T-helper 1 cell (primary cell): ENCODE results near the gene USP2.
"Not testable (repeated sequence)": the region's sequence is repeated elsewhere in the genome, so short reads cannot be mapped to it uniquely, and the experiment has no call there.

Source experiments
- DNase-seq, 5 donors: peaks; one replicate each; pipeline ENCODE4 v3.0.0-alpha.2; 2012 to 2020

Gene USP2

DNA sequence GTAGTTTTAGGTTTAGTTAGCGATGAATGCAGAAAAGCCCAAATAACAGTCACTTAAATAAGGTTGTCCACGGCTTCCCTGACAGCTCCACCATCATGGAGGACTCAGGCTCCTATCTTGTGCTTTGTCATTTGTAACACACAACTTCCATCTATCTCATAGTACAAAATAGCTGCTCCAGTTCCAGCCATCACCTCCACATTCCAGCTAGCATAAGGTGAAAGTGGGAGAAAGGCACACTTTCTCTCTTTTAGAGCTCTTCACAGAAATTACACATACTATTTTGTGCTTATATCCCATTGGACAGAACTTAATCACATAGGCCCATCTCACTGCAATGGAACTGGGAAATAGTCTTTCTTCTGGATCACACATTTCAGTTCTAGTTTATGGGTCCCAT is 32.8 kb upstream of the USP2 start:
- no peak for DNase-seq

DNA sequence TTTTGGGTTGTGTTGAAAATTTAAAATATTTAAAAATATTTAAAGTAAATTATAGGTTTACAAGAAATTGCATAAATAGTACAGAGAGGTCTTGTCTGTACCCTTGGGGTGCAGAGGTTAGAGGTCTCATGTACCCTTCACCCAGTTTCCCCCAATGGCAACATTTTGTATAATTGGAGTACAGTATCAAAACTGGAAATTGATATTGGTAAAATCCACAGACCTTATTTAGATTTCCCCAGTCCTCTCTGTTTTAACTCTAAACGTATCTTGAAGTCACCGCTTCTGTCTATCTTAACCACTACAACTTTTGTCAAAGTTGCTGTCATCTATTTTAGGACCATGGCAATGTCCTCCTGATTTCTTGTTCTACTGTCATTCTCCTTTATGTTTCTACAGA is 30.6 kb upstream of the USP2 start:
- DNase-seq = no peak

DNA sequence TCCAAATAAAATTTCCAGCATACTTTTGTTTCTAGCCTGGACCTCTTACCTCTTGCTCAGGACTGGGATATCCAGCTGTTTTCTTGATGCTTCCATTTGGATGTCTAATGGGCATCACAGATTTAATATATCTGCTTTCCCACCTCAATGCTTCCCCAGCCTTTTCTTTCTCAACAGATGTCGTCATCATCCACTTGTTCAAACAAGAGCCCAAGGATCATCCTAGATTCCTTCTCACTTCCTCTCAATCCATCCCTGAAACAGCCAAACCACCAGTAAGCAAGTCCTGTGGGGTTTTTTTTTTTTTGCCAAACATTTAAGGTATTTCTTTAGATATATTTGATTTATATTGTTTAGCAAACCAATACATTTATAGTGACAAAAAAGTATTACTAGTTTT is 29.0 kb upstream of the USP2 start:
- DNase-seq = no peak

DNA sequence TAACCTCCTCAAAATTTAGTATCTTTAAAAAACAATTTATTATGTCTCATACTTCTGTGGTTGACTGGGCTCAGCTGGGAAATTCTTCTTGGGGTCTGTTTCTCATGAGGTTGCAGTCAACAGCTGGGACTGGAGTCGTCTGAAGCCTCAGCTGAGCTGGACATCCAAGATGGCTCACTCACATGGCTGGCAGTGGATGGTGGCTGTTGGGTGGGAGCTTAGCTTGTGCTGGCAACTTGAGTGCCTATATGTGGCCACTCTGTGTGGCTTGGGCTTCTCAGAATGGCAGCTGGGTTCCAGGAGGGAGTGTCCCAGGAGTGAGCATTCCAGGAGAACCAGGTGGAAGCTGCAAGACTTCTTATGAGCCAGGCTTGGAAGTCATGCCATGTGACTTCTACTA is 28.2 kb upstream of the USP2 start:
- DNase-seq = no peak

DNA sequence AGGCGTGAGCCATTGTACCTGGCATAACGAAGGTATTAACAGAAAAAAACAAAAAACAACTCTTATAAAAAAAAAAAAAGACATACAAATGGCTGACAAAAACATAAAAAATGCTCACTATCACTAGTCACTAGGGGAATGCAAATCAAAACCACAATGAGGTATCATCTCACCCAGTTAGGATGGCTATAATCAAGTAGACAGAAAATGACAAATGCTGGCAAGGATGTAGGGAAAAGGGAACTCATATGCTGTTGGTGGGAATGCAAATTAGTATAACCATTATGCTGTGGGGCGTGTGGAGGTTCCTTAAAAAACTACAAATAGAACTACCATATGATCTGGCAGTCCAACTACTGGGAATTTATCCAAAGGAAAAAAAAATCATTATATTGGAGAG is 24.5 kb upstream of the USP2 start:
- DNase-seq = no peak

DNA sequence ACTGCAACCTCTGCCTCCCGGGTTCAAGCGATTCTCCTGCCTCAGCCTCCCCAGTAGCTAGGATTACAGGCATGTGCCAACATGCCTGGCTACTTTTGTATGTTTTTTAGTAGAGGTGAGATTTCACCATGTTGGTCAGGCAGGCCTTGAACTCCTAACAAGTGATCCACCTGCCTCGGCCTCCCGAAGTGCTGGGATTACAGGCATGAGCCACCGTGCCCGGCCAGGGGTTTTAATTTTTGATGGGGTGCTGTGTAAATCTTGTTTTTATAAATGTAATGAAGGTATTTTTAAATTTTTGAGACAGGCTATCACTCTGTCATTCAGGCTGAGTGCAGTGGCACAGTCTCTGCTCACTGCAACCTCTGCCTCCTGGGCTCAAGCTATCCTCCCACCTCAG is 24.0 kb upstream of the USP2 start:
- not testable (repeated sequence) for DNase-seq

DNA sequence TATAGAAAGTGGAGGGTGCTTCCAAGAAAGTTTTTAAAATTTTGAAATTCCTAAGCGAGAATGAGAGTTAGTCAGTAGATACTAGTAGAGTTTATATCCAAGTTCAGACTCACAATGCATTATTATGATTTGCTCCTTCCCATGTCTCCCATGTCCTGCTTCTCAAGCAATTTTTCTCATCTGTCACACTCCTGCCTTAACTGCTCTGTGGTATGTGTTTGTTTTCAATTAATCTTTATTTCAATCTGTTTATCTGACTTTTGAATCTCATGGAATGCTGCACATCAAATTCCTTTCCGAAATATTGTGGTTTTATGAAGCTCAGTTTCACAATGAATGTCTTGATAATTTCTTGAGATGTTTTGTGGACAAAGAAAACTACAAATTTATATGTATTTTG is 23.4 kb upstream of the USP2 start:
- no peak for DNase-seq

DNA sequence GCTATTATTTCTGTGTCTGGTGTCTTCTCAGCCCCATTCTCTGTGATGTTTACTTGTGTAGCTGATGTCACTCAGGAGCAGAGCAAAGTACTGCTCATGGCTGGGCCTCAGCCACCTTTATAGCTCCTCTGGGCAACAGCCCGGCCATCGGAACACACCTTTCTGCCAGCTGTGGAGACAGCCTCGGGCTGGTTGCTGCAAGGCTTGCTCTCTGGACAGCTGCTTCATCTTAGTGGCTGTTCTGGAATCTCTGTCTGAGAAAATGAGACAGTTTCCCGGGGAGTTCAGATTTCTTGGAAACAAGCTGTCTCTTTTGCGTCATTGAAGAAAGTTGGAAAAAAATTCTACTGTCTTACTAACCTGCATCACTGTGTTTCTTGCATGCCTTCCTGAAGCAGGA is 21.5 kb upstream of the USP2 start:
- no peak for DNase-seq

DNA sequence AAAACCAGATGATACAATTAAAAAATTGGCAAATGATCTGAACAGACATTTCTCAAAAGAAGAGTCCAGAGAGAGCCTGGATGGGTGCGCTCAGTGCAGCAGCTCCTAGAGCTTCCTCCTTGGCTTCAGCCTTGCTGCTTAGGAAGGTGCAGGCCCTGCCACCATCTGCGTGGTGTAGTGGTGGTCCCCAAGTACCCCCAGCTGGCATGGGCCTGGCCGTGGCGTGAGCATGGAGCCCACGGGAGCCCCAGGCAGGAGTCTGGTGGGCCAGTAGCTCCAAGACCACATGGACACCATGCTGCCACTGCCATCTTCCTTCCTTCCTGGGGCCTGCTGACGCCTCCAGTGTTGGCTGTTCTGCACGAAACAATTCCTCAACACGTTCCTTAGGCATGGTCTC is 21.0 kb upstream of the USP2 start:
- no peak for DNase-seq

DNA sequence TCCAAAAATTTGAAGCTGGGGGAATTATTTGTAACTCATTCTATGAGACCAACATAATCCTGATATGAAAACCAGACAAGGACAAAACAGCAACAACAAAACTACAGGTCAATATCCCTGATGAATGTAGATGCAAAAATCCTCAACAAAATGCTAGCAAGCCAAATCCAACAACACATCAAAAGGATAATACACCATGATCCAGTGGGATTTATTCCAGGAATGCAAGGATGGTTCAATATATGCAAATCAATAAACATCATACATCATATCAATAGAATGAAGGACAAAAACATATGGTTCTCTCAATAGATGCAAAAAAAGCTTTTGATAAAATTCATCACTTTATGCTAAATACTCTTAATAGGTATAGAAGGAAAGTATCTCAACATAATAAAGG is 19.4 kb upstream of the USP2 start:
- no peak for DNase-seq

DNA sequence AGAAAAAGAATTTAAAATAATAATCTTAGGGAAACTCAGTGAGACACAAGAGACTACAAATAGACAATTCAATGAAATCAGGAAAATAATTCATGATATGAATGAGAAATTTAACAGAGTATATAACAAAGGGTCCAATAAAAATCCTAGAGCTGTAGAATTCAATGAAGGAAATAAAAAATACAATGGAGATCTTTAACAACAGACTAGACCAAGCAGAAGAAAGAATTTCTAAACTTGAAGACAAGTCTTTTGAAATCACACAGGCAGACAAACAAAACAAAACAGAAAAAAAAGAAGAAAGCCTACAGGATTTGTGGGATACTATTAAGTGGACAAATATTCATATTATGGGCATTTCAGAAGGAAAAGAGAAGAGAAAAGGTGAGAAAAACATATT is 16.2 kb upstream of the USP2 start:
- DNase-seq = no peak

DNA sequence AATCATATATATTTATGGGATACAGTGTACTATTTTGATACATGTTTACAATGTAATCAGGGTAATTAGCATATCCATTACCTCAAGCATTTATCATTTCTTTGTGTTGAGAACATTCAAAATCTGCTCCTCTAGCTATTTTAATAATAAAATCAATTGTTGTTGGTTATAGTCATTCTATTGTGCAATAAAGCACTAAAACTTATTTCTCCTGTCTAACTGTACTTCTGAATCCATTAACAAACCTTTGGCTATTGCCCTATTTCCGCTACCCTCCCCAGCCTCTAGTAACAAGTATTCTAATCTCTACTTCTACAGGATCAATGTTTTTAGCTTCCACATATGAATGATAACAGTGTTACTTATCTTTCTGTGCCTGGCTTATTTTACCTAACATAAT is 15.3 kb upstream of the USP2 start:
- DNase-seq = no peak

DNA sequence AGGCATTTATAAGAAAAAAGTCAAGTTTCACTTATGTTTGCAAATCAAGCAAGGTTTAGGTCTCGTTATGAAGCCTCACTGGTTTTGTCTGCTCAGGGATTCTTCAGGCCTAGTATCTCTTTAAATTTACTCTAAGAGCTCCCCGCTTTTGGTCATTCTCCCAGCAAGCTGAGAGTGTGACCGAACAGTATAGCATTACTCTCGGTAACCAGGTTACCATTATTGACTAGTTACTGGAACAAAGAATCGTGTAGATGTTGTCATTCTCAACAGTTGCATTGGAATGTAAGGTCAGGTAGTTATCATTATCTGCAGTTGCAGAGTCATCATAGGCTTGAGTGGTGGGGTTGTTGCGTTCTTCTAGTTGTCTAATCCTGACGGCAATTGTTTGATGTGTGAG is 9.8 kb upstream of the USP2 start:
- DNase-seq = no peak

DNA sequence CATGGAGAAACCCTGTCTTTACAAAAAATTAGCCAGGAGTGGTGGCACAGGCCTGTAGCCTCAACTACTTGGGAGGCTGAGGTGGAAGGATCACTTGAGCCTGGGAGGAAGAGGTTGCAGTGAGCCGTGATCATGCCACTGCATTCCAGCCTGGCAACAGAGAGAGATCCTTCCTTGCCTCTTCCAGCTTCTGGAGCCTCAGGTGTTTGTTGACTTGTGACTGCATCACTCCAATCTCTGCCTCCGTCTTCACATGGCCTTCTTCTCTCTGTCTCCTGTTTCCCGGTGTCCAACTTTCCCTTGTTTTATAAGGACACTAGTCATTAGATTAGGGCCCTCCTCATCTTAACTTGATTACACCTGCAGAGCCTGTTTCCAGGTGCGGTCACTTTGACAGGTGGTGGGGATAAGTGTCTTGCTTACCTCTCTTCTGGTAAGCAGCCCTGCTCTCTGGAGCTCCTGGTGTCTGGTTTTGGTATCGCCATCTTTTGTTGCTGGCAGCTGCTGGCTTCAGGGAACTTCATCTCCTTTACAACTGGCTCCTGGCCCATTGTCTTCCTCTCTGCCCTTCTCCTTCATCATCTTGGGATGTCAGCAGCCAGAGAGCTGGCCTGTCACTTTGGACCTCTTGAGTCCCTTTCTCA is 8.2 kb upstream of the USP2 start:
- DNase-seq = no peak

DNA sequence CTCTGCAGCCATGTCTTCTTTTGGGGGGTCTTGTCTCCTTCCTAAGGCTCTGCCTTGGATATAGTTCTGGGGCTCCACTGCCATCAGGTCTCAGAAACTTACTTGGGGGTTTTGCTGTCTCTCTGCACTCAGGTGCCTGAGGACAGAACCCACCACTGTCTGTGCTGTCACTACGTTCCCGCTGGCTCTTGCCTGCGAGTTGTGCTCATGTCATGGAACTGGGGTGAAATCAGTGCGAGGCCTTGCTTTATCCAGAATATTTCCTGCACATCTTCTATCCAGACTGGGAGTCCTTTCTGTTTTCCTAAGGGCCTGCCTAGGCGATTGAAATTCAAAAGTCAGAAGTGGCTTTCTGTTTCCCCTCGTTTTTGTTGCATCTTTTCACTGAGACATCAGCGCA is 6.6 kb upstream of the USP2 start:
- no peak for DNase-seq

DNA sequence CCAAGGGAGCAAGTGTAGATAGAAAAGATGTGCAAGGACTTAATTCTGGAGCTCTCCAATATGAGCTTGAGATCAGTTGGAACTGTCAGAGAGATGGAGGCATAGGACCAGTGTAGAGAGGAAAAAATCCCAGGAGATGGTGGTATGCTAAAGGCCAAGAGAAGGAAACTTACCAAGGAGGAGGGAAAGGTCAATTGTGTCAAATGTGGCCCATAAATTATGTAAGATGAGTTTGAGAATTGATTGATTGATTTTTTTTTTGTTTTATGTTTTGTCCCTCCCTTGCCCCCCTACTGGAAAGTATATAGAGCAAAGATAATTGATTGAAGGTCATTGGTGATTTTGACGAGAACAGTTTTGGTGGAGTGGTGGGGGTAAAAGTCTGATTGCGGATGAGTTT is 2.8 kb upstream of the USP2 start:
- no peak for DNase-seq

DNA sequence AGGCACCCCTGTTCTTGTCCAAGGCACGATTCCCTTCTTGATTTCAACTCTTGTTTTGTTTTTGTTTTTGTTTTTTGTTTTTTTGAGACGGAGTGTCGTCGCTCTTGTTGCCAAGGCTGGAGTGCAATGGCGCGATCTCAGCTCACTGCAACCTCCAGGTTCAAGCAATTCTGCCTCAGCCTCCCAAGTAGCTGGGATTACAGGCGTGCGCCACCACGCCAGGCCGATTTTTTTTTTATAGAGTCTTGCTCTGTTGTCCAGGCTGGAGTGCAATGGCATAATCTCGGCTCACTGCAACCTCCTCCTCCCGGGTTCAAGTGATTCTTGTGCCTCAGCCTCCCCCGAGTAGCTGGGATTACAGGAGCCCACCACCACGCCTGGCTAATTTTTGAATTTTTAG is 1.0 kb upstream of the USP2 start:
- DNase-seq = not testable (repeated sequence)

DNA sequence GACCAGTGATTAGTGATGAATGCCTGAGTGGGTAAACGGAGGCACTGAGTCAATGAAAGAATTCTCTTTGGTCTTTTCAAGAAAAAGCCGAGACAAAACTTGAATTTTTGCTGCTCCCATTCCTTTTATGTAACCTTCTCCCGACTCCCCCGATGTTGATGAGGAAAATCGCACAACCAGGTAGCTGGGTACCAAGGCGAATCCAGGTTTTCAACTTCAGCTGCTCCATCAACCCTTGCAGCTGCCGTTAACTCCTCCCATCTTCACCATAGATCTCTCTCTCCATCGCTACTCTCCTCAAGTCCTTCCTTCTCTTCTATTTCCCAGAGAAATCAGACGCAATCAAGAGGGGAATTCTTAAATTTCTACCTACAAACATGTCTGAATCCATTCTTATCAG is 611 bp upstream of the USP2 start:
- no peak for DNase-seq

DNA sequence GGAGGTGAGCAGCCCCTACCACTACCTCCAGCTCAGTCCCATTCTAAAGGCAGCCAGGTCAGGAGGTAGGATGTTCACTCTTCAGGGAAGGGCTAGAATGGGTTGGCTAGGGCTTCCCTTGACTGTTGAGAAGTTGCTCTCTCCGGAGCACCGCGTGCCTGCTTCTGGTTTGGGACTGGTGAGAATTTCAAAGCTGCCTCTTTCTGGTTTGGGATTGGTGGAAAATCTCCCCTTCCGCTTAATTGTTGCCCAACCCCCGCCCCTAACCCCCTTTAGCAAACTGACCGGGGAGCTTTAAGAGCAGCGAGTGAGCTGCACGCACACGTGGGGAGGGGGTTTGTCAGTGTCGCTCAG is 686 bp downstream of the USP2 start:
- DNase-seq = no peak

DNA sequence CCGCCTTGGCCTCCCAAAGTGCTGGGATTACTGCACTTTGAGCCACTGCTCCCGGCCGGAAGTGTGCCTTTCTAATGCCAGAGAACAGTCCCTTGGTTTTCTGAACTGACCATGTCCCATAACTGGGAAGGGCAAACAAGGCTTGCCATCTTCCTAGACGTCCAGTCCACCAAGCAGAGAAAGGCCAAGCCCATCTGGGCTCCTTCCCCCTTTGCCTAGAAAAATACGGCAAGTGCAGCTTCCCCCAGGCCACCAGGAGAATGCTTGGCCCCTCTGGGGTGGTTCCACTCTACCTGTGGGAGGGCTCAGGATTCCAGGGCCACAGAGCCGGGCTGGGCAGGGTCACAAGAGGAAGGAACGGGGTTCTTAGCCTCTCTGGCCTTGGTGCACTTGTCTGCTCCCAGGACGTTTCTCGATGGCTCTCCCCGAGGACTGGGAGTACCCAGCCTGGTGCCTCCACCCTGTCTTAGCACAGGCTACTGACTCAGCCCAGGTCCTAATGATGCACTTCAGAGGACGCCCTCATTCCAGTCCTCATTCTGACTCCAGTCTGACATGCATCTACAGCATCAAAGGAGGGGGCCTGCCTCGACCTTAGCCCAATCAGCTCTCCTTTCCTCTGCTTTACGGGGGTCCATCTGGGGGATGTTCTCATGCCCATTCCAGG is 1.2 kb downstream of the USP2 start:
- no peak for DNase-seq

DNA sequence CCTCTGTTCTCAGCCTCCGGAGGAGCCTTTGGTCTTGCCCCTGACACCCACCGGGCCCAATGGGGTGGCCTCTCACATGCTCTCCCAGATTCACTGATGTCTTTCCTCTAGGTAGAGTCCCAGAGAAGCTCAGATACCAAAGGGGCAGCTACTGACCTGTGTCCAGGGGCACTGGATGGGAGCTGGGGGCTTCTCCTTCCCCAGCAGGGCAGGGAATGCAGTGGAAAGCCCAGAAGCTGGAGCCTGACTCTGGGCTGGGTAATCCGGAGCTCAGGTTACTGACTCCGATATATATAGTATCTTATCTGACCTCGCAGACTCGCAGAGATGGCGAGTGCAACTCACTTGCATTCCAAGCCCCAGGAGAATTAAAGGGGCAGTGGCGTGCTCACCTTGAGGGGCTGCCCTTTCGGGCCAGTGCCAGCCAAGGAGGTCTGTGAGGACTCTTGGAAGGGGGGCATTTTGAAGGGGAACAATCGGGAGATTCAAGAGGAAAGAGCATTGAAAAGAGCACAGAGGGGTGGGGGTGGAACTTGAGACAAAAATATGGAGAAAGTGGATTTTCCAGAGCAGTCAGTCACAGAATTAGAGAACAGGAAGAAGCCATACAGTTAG is 2.5 kb downstream of the USP2 start:
- DNase-seq = no peak

DNA sequence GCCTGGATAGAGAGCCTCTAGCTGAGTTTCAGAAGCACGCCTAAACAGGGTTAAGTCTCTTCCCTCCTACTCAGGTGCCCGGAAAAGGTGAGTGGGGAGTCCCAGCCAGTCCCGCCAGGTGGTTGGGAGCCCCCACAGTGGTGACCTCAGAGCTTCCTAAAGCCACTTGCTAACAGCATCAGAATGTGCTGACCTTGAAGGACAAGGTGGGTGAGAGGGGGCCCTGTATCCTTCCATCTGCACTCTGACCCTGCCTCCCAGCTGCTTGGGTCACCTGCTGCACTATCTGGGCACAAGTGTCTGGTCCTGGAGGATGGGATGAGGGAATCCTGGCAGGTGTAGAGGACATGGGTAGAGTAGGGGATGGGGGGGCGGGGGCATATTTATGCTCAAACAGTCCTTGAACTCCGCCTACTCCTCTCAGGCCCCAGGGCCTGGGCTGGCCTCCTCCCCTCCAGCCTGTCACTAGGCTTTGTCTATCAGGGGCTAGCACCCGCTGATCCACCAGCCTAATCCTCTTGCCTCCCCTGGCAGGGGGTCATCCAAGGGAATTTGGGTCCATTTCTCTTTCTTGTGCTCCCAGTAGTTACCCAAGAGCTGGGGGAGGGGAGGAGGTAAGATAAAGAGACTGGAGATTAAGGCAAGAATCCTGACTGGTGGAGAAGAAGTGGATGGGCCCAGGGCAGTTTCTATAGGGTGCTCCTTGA is 3.4 kb downstream of the USP2 start:
- DNase-seq = no peak

DNA sequence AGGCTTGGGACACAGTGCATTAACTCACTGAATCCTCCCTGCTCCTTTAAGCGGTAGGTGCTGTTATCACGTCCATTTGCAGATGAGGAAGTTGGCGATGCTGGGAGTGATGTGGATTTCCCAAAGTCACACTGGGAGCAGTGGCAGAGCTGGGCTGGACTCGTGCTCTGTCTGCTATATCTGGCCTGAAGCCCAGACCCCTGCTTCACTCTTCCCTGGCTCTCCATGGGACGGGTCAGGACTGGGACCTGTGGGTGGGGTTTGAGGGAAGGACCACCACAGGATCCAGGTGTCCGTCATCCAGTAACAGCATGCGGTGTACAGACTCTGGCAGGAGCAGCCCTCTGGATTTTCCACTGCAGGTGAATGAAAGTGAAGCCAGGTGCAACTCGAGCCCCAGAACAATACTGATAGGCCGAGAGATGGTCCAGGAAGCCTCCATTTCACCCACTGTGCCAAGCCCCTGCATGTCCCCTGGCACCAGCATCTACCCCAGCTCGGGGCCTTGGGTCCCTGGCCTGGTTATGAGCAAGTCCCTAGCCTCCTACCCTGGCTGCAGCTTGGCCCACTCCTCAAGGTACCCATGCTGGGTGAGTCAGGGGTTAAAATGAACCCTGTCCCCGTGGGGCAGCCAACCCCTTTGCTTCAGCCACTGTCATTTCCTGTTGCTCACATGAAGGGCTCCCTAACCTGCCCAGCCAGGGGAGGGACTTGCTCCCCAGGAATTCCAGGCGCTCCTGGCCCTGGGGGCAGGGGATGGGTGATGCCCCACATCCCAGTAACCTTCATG is 4.2 kb downstream of the USP2 start:
- DNase-seq = no peak
